ENCODE results near the gene SOX1.

SOX1 gene

DNA sequence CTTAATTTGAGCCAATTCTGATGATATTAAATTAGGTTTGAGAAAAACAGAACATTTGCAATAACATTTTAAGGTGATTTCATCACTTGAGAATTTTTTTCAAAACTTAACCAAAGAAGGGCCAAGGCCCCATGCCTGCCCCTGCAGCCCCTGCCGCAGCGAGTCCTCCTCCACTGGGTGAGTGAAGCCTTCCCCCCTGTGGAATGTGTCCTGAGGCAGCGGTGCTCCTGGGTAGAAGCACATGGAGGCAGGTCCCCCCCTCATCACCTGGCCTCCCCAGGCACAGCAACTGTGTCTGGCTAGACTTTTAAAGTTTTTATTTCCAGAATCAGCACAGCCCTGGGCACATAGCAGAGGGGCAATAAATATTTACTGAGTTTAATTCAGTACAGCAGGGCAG lies 10.8 kb downstream of the SOX1 start:
- no peak for DNase-seq (ENCODE audit: low read depth)
- in situ Hi-C loops (cut with HindIII; ENCODE audit: low sequenced_read_pairs), result no loop called here
- TF ChIP-seq, protein P1, sequence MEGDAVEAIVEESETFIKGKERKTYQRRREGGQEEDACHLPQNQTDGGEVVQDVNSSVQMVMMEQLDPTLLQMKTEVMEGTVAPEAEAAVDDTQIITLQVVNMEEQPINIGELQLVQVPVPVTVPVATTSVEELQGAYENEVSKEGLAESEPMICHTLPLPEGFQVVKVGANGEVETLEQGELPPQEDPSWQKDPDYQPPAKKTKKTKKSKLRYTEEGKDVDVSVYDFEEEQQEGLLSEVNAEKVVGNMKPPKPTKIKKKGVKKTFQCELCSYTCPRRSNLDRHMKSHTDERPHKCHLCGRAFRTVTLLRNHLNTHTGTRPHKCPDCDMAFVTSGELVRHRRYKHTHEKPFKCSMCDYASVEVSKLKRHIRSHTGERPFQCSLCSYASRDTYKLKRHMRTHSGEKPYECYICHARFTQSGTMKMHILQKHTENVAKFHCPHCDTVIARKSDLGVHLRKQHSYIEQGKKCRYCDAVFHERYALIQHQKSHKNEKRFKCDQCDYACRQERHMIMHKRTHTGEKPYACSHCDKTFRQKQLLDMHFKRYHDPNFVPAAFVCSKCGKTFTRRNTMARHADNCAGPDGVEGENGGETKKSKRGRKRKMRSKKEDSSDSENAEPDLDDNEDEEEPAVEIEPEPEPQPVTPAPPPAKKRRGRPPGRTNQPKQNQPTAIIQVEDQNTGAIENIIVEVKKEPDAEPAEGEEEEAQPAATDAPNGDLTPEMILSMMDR (IDR thresholded peaks at IDR 0.05; ENCODE audit: low read depth, low read length, missing control alignments), result no peak
- no peak overlapping the region for H3K4me3 ChIP-seq (ENCODE audit: low read depth, low read length)

DNA sequence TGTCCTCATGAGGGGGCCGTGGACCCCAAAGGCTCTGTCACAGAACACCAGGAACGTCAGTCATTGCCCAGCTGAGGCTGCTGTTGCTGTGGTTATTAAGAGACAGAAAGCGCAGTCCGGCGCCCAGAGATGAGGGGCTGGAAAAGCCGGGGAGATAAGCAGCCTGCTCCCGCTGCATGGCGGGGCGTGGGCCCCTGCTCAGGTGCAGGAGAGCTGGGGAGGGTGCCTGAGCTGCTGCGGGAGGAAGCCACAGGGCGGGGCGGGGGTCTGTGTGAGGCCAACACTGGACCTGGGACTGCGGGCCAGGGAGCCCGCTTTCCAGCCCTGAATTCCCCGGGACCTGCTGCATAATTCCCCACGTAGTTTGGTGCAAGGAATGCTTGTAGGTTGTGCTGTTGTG lies 11.3 kb downstream of the SOX1 start:
- H3K4me3 ChIP-seq (ENCODE audit: low read depth, low read length), result no peak overlapping the region
- in situ Hi-C loops (cut with HindIII; ENCODE audit: low sequenced_read_pairs), result no loop called here
- DNase-seq (ENCODE audit: low read depth), result no peak
- TF ChIP-seq, protein P1 (IDR thresholded peaks at IDR 0.05; ENCODE audit: low read depth, low read length, missing control alignments), result no peak

DNA sequence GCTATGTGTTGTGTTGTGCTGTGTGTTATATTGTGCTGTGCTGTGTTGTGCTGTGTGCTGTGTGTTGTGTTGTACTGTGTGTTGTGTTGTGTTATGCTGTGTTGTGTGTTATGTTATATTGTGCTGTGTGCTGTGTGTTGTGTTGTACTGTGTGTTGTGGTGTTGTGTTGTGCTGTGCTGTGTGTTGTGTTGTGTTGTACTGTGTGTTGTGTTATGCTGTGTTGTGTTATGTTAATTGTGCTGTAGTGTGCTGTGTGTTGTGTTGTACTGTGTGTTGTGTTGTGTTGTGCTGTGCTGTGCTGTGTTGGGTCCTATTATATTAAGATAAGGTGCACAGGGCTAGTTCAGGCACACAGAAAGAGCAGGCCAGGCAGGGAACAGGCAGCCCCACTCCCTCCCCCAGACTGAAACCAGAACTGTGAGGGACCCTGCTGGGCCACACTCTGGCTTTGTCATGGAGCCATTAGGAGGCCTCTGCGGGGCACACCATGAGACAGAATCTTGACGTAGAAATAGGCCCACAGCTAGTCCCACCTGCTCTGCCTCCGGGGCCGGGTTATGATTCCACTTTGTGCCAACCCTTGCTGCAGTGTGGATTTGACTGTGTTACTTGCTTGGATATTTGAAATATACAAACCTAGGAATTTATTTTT lies 12.1 kb downstream of the SOX1 start:
- no peak for DNase-seq (ENCODE audit: low read depth)
- no peak overlapping the region for H3K4me3 ChIP-seq (ENCODE audit: low read depth, low read length)
- TF ChIP-seq, protein P1 (IDR thresholded peaks at IDR 0.05; ENCODE audit: low read depth, low read length, missing control alignments), result no peak
- in situ Hi-C loops (cut with HindIII; ENCODE audit: low sequenced_read_pairs), result no loop called here

DNA sequence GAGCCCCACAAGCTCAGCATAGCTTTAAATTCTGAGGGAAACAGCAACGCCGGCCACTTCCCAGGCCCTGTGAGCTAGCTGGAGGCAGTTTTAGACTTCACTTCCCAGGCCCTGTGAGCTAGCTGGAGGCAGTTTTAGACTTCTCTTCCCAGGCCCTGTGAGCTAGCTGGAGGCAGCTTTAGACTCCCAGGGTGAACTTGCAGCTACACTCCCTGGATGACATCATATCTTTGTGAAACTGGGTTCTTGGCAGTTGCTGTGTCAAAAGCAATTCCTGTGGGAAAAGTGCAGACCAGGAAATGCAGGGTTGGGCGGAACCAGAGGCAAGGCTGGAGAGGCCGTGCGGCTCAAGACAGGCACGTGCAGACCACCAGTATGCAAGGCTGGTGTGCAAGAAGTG lies 12.7 kb downstream of the SOX1 start:
- TF ChIP-seq, protein P1 (IDR thresholded peaks at IDR 0.05; ENCODE audit: low read depth, low read length, missing control alignments), result no peak
- DNase-seq (ENCODE audit: low read depth), result no peak
- in situ Hi-C loops (cut with HindIII; ENCODE audit: low sequenced_read_pairs), result no loop called here
- no peak overlapping the region for H3K4me3 ChIP-seq (ENCODE audit: low read depth, low read length)

DNA sequence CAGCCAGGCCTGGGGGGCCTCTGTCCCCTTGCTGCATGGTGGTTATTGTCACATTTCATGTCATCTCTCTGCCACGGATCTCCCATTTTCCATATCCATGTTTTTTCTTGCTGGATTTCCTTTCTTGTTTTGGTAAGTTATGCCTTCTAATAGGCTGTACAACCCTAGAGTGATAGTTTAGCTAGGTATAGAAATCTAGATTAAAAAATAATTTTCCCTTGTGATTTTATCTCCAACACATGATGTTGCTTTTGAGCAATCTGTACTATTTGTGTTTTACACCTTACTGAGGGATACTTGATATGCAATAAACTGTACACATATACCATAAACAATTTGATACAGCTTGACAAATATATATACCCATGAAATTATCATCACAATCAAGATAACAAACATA lies 17.0 kb downstream of the SOX1 start:
- in situ Hi-C loops (cut with HindIII; ENCODE audit: low sequenced_read_pairs), result no loop called here
- TF ChIP-seq, protein P1 (IDR thresholded peaks at IDR 0.05; ENCODE audit: low read depth, low read length, missing control alignments), result no peak
- DNase-seq (ENCODE audit: low read depth), result no peak
- no peak overlapping the region for H3K4me3 ChIP-seq (ENCODE audit: low read depth, low read length)

DNA sequence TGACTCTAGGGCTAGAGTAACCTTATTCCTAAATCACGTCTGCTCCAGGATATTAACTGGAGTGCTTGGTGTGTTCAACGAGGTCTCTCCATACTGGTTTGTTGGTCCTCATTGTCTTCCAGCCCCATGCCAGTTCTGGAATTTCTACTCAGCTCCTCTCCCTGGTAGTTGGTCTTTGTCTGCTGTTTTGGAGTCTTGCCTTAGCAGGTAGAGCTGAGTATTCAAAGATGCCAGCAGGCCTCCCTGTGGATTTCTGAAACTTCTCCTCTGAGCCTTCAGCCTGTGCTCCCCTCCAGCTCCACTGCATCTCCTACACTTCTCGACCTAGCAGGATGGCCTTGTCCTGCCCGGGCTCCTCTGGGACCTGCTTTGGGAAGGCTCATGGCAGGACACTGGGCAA lies 25.5 kb downstream of the SOX1 start:
- DNase-seq (ENCODE audit: low read depth), result no peak
- TF ChIP-seq, protein P1 (IDR thresholded peaks at IDR 0.05; ENCODE audit: low read depth, low read length, missing control alignments), result no peak
- in situ Hi-C loops (cut with HindIII; ENCODE audit: low sequenced_read_pairs), result no loop called here
- no peak overlapping the region for H3K4me3 ChIP-seq (ENCODE audit: low read depth, low read length)
